ENCODE data around the gene PPP1R27. TPM values are rescaled to one million over a fixed set of nuclear protein-coding genes. Genes with fewer than 3 reads are reported as not detected.
A peak's percentile ranks its signal among the peaks of the same experiment; 100 is the strongest.

The PPP1R27 gene
- total and polyA plus RNA-seq, 9 of the 15 experiments (the other 6 are each of a cell fraction or from before 2014, with no cell fraction given) = 0.29 to 6.9 (median 1.5) TPM; not detected in 2

DNA sequence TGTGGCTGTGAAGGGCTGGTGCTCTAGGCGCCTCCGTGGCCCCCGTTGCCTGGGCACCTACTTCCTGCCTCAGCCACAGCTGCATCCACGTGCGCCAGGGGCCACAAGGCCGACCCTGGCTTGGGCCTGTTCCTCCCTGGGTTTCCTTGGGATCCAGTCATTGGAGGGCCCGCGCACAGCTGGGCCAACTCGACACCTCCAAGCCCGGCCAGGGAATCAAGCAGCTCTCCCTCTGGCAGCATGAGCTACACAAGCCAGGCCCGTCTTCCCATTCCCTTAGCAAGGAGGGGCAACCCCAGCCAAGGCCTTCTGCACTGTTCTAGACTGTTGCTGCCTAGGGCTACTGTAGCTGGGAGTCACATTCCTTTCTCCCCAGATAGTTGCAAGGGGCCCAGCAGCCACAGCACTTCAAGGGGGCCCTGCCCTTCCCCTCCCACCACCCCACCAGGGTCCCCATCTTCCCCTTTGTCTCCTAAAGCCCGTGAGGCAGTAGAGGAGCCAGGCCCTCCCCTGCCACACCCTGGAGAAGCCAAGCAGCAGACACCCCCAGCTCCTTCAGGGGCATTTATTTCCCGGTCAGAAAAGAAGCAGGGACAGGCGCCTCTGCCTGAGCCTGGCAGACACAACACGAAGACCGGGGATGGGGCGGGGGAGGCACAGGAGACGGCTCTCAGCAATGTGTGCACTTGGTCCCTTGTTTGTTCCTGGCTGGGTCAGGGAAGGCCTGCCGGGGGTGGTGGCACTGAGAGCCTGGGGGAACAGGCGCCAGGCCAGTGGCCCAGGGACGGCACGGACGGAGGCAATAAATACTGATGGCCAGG, 32.5 kb upstream of the PPP1R27 start (continued):
- TF ChIP-seq ZBED1 (IDR thresholded peaks at IDR 0.05) (0 out of 2 replicates have a peak, but pooled peaks have one; percentile 24), MAFF (IDR thresholded peaks at IDR 0.05; ENCODE audit: low read length) (no peak), PRMT5 (CRISPR knock-in tag; IDR thresholded peaks at IDR 0.05) (no peak), TARDBP (IDR thresholded peaks at IDR 0.05) (no peak), CREB1 (IDR thresholded peaks at IDR 0.05) (no peak), CREB1 (CRISPR knock-in tag; IDR thresholded peaks at IDR 0.05) (0 out of 2 replicates have a peak, but pooled peaks have one; percentile 30), EHMT2 (IDR thresholded peaks at IDR 0.05) (no peak), HDGF (IDR thresholded peaks at IDR 0.05) (no peak), CLOCK (CRISPR knock-in tag; IDR thresholded peaks at IDR 0.05; ENCODE audit: borderline replicate concordance) (no peak), NFRKB (IDR thresholded peaks at IDR 0.05; ENCODE audit: low read depth) (no peak), RBM22 (IDR thresholded peaks at IDR 0.05; ENCODE audit: low read depth, low read length, poor library complexity, severe bottlenecking) (peak; percentile 96), NCOA2 (IDR thresholded peaks at IDR 0.05; ENCODE audit: partially characterized antibody in 2 of 2) (no peak), POLR2G (IDR thresholded peaks at IDR 0.05; ENCODE audit: low read depth, low read length) (peak; percentile 77), NFYB (IDR thresholded peaks at IDR 0.05; ENCODE audit: extremely low read depth, insufficient read length) (no peak), KLF10 (CRISPR knock-in tag; IDR thresholded peaks at IDR 0.05) (peak; percentile 72; the same call in 1 of the 2 replicates), ZBTB12 (CRISPR knock-in tag; IDR thresholded peaks at IDR 0.05) (0 out of 2 replicates have a peak, but pooled peaks have one; percentile 6), ZNF717 (CRISPR knock-in tag; IDR thresholded peaks at IDR 0.05) (peak; percentile 84; the same call in 1 of the 2 replicates), ZNF592 (IDR thresholded peaks at IDR 0.05) (no peak)
- TF ChIP-seq, protein P1, sequence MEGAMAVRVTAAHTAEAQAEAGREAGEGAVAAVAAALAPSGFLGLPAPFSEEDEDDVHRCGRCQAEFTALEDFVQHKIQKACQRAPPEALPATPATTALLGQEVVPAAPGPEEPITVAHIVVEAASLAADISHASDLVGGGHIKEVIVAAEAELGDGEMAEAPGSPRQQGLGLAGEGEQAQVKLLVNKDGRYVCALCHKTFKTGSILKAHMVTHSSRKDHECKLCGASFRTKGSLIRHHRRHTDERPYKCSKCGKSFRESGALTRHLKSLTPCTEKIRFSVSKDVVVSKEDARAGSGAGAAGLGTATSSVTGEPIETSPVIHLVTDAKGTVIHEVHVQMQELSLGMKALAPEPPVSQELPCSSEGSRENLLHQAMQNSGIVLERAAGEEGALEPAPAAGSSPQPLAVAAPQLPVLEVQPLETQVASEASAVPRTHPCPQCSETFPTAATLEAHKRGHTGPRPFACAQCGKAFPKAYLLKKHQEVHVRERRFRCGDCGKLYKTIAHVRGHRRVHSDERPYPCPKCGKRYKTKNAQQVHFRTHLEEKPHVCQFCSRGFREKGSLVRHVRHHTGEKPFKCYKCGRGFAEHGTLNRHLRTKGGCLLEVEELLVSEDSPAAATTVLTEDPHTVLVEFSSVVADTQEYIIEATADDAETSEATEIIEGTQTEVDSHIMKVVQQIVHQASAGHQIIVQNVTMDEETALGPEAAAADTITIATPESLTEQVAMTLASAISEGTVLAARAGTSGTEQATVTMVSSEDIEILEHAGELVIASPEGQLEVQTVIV (CRISPR knock-in tag; IDR thresholded peaks at IDR 0.05; ENCODE audit: borderline replicate concordance) = peak; percentile 75
